BLaER1 treated with 17β-estradiol and CSF1 and Interleukin-3, amounts not matched to agents 10 nM and 100 nM (cell line): ENCODE results near the gene ST6GAL1.
"Not testable (repeated sequence)": the region's sequence is repeated elsewhere in the genome, so short reads cannot be mapped to it uniquely, and the experiment has no call there.

ENCODE experiments used
- H3K27ac ChIP-seq, 11 experiments: shearing (Covaris generic); formaldehyde crosslinking; 2 replicates each; pipeline ENCODE4 v1.8.1; 2022
- H3K27me3 ChIP-seq, 11 experiments: shearing (Covaris generic); formaldehyde crosslinking; 2 replicates each; pipeline ENCODE4 v1.8.1; 2022
- H3K36me3 ChIP-seq, 11 experiments: shearing (Covaris generic); formaldehyde crosslinking; 2 replicates each; pipeline ENCODE4 v1.8.1; 2022
- H3K4me1 ChIP-seq, 10 experiments: shearing (Covaris generic); formaldehyde crosslinking; 2 replicates each; pipeline ENCODE4 v1.8.1; 2022
- H3K4me2 ChIP-seq, 11 experiments: shearing (Covaris generic); formaldehyde crosslinking; 2 replicates each; pipeline ENCODE4 v1.8.1; 2022
- H3K4me3 ChIP-seq, 10 experiments: shearing (Covaris generic); formaldehyde crosslinking; 2 replicates each; pipeline ENCODE4 v1.8.1; 2022
- H3K9ac ChIP-seq, 11 experiments: shearing (Covaris generic); formaldehyde crosslinking; 2 replicates each; pipeline ENCODE4 v1.8.1; 2022
- H3K9me3 ChIP-seq, 11 experiments: shearing (Covaris generic); formaldehyde crosslinking; replicated peaks in 1 of 11; 2 replicates each; pipeline ENCODE4 v1.8.1; 2022
- H4K20me1 ChIP-seq, 11 experiments: shearing (Covaris generic); formaldehyde crosslinking; 2 replicates each; pipeline ENCODE4 v1.8.1; 2022
- Cebpa-rat ChIP-seq, 11 experiments: shearing (Covaris generic); IDR thresholded peaks; 2 replicates each; pipeline ENCODE4 v1.8.1; 2022

The ST6GAL1 gene

DNA sequence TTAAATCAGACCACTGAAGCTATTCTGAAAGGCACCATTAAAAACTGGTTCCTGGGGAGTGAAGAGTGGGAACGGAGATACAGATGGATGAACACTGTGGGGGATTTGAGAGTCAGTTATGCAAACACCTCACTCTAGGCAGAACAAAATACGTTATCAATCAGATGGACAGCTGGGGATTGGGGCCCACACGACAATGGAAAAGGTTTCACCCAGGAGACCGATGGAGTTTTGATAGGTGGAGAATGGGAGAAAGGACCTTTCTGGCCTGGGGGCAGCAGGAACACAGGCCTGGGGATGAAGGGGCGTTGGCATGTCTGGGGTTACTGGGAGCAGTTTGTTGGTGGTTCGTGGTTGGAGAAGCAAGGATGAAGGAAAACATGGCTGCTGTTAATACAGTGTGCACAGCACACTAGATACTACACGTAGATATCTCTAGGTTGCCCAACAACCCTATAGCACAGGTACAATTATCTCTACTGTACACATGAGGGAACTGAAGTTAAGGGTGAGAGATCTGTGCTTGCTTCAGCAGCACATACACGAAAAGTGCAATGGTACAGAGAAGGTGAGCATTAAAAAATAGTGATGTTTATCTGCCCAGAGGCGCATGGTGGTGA lies 16.5 kb downstream of the ST6GAL1 start:
- no peak overlapping the region for H3K27ac ChIP-seq
- no peak overlapping the region for H3K9ac ChIP-seq
- peaks cover 0 to 17% (median 5%) of the 10 kb centered on the region in 10 experiments; a peak in 14 of 20 replicates for H3K4me1 ChIP-seq
- H3K4me2 ChIP-seq = no peak overlapping the region
- H3K4me3 ChIP-seq = no peak overlapping the region
- TF ChIP-seq Cebpa-rat (IDR thresholded peaks at IDR 0.05) = no peak
- H3K27me3 ChIP-seq = no peaks in the 10 kb centered on the region
- H4K20me1 ChIP-seq = peaks cover 16 to 100% (median 50%) of the 10 kb centered on the region in 11 experiments; a peak in 20 of 22 replicates
- peaks cover 0 to 23% (median 14%) of the 10 kb centered on the region in 11 experiments; a peak in 15 of 22 replicates for H3K9me3 ChIP-seq
- peaks cover 62 to 100% (median 98%) of the 10 kb centered on the region in 11 experiments for H3K36me3 ChIP-seq

DNA sequence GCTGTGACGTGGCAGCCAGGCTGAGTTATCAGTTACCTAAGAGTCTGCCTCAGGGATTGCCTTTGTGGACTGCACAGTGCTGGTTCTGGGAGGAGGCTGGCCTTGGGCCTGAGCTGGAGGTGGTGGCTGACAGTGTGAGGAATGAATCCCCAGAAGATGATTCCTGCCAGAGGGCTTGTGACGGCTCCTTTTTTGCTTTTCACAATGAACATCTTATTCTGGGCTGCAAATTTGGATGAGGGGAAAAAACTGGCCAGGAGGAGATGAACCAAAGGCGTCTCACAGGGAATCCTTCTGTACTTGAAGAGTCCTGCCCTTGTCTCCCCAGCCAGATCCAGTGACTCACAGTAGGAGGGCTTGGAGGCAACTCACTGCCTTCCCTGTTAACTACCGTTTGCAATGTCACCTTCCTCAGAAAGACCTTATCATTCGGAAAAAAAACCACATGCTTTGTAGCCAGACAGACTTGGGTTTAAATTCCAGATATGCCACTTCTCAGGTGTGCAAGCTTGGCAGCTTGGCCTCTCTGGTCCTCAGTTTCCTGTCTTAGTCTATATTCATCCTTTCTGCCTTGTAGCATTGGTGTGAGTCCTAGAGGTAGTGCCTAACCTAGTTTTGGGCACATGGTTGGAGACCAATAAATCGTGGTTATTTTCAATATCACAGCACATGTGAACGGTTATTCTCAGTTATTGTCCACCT lies 19.1 kb downstream of the ST6GAL1 start:
- H3K36me3 ChIP-seq = peaks cover 36 to 97% (median 81%) of the 10 kb centered on the region in 11 experiments; a peak in 21 of 22 replicates
- no peak overlapping the region for H3K9ac ChIP-seq
- no peak for TF ChIP-seq Cebpa-rat (IDR thresholded peaks at IDR 0.05)
- no peak overlapping the region for H3K27ac ChIP-seq
- H3K4me2 ChIP-seq = no peak overlapping the region
- H3K4me1 ChIP-seq = peaks cover 0 to 38% (median 21%) of the 10 kb centered on the region in 10 experiments; a peak in 16 of 20 replicates
- no peak overlapping the region for H3K4me3 ChIP-seq
- H3K27me3 ChIP-seq = no peaks in the 10 kb centered on the region
- H4K20me1 ChIP-seq = peaks cover 4 to 100% (median 37%) of the 10 kb centered on the region in 11 experiments; a peak in 17 of 22 replicates
- H3K9me3 ChIP-seq = peaks cover 0 to 36% (median 16%) of the 10 kb centered on the region in 11 experiments; a peak in 15 of 22 replicates

DNA sequence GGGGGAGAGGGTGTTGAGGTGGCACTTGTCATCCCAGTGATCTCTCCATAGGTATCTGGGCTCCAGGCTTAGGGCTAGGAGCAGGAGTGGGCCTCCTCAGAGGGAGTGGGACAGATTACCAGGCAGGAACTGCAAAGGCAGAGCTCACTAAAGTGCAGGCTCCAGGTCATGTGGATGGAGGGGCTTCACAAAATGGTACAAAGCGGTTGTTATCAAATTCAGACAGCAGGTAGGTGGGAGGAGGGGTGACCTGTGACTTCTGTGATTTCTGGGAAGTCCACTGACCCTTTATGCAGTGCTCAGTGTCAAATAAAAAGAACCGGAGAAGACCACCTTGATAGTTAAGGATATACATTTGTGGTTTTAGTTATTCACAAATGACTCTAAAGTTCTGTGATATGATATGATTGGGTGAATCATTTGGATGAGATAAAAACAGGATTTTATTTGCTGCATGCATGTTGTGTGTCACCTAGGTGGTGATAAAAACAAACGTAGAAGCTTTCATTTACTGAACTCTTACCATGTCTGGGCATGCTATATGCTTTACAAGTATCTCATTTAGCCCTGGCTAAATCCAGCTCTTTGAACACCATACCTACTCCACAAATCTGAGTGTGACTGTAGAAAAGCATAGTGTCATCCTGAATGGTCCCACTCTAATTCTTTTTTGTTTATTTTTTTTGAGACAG lies 20.2 kb downstream of the ST6GAL1 start:
- peaks cover 0 to 38% (median 21%) of the 10 kb centered on the region in 10 experiments; a peak in 16 of 20 replicates for H3K4me1 ChIP-seq
- peak overlapping the region in 1 of 11 experiments; percentile 84; a peak in 1 of 22 replicates for H3K4me2 ChIP-seq
- H3K9ac ChIP-seq = no peak overlapping the region
- H3K9me3 ChIP-seq = peaks cover 0 to 36% (median 16%) of the 10 kb centered on the region in 11 experiments; a peak in 15 of 22 replicates
- H4K20me1 ChIP-seq = peaks cover 4 to 100% (median 44%) of the 10 kb centered on the region in 11 experiments; a peak in 17 of 22 replicates
- H3K27me3 ChIP-seq = no peaks in the 10 kb centered on the region
- no peak overlapping the region for H3K27ac ChIP-seq
- H3K36me3 ChIP-seq = peaks cover 28 to 97% (median 78%) of the 10 kb centered on the region in 11 experiments; a peak in 21 of 22 replicates
- no peak for TF ChIP-seq Cebpa-rat (IDR thresholded peaks at IDR 0.05)
- no peak overlapping the region for H3K4me3 ChIP-seq

DNA sequence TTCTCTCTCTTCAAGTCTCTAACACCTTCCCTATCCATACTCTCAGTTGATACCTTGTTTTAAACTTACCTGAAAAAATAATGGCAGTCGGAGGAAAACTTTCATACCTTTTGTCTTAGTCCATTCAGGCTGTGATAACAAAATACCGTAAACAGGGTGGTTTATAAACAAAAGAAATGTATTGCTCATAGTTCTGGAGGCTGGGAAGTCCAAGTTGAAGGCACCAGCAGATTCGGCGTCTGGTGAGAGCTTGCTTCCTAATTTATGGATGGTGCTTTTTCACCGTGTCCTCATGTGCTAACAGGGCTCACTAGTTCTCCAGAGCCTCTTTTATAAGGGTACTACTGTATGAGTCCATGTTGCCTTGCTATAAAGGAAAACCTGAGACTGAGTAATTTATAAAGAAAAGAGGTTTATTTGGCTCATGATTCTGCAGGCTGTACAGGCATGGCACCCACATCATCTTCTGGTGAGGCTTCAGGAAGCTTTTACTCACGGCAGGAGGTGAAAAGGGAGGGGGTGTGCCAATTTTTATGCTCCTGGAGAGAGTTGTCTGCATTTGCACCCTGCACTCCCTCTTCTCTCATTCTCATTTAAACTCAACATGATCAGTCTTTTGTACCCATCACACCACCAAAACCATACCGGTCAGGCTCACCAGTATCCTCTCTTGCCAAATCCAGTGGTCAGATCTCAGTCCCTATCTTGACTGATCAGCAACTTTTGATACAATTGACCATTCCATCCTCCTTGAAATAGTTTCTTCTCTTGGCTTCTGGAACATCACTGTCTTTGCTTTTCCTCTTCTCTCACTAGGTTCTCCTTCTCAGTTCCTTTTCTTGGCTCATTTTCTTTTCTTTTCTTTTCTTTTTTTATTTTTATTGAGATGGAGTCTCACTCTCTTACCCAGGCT lies 21.6 kb downstream of the ST6GAL1 start:
- Histone ChIP-seq H3K27ac (peak overlapping the region in 9 of 11 experiments; percentile 19 to 77 (median 58); a peak in 18 of 22 replicates), H3K4me1 (peaks cover 0 to 47% (median 21%) of the 10 kb centered on the region in 10 experiments; a peak in 16 of 20 replicates), H3K9ac (peak overlapping the region in 4 of 11 experiments; percentile 24 to 40 (median 31); a peak in 2 of 22 replicates), H3K9me3 (peaks cover 0 to 36% (median 16%) of the 10 kb centered on the region in 11 experiments; a peak in 15 of 22 replicates), H3K36me3 (peaks cover 23 to 97% (median 77%) of the 10 kb centered on the region in 11 experiments; a peak in 21 of 22 replicates), H4K20me1 (peaks cover 5 to 100% (median 55%) of the 10 kb centered on the region in 11 experiments; a peak in 19 of 22 replicates), H3K4me2 (peak overlapping the region in 8 of 11 experiments; percentile 17 to 84 (median 54); a peak in 15 of 22 replicates), H3K27me3 (no peaks in the 10 kb centered on the region), H3K4me3 (no peak overlapping the region)
- TF ChIP-seq Cebpa-rat (IDR thresholded peaks at IDR 0.05) = no peak

DNA sequence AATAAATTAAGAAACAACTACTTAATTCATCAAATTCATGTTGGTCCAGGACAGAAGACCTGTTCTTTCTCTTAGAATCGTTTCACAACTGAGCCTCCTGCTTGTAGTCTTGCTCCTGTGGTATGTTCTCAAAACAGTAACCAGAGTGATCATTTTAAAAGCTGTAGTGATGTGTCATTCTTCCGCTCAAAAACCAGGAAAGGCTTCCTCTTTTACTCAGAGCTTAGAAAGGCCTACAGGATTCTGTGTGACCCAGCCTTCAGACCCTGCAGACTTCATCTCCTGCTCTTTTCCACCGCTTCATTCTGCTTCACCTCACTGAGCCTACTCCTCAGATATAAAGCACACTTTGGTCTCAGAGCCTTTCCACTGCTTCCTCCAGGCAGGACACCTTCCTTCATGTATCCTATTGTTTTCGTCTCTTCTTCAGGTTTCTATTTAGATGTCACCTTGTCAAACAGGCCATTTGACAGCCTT lies 22.7 kb downstream of the ST6GAL1 start:
- peak overlapping the region in 10 of 11 experiments; percentile 8 to 77 (median 57); a peak in 17 of 22 replicates for H3K27ac ChIP-seq
- no peak for TF ChIP-seq Cebpa-rat (IDR thresholded peaks at IDR 0.05)
- H3K9ac ChIP-seq = peak overlapping the region in 5 of 11 experiments; percentile 19 to 40 (median 36); a peak in 6 of 22 replicates
- H3K4me3 ChIP-seq = no peak overlapping the region
- H3K4me1 ChIP-seq = peaks cover 0 to 47% (median 21%) of the 10 kb centered on the region in 10 experiments; a peak in 16 of 20 replicates
- H3K36me3 ChIP-seq = peaks cover 15 to 91% (median 73%) of the 10 kb centered on the region in 11 experiments; a peak in 21 of 22 replicates
- peaks cover 0 to 36% (median 16%) of the 10 kb centered on the region in 11 experiments; a peak in 15 of 22 replicates for H3K9me3 ChIP-seq
- H4K20me1 ChIP-seq = peaks cover 5 to 100% (median 57%) of the 10 kb centered on the region in 11 experiments; a peak in 18 of 22 replicates
- H3K27me3 ChIP-seq = no peaks in the 10 kb centered on the region
- peak overlapping the region in 8 of 11 experiments; percentile 17 to 84 (median 54); a peak in 15 of 22 replicates for H3K4me2 ChIP-seq

DNA sequence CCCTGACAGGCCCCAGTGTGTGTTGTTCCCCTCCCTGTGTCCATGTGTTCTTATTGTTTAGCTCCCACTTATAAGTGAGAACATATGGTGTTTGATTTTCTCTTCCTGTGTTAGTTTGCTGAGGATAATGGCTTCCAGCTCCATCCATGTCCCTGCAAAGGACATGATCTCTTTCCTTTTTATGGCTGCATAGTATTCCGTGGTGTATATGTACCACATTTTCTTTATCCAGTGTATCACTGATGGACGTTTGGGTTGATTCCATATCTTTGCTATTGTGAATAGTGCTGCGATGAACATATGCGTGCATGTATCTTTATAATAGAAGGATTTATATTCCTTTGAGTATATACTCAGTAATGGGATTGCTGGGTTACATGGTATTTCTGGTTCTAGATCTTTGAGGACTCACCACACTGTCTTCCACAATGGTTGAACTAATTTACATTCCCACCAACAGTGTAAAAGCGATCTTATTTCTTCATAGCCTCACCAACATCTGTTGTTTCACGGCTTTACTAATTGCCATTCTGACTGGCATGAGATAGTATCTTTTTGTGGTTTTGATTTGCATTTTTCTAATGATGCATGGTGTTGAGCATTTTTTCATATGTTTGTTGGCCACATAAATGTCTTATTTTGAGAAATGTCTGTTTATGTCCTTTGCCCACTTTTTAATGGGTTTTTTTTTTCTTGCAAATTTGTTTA lies 23.8 kb downstream of the ST6GAL1 start:
- Histone ChIP-seq H4K20me1 (peaks cover 4 to 100% (median 55%) of the 10 kb centered on the region in 11 experiments; a peak in 18 of 22 replicates), H3K9me3 (peaks cover 0 to 36% (median 16%) of the 10 kb centered on the region in 11 experiments; a peak in 15 of 22 replicates), H3K36me3 (peaks cover 11 to 84% (median 62%) of the 10 kb centered on the region in 11 experiments; a peak in 21 of 22 replicates), H3K4me1 (peaks cover 1 to 56% (median 22%) of the 10 kb centered on the region in 10 experiments; a peak in 17 of 20 replicates)
- not testable (repeated sequence) for H3K27ac ChIP-seq, H3K4me2 ChIP-seq, H3K27me3 ChIP-seq, H3K9ac ChIP-seq, H3K4me3 ChIP-seq
